Activated naive CD4-positive, alpha-beta T cell treated with anti-CD3 and anti-CD28 coated beads, Interleukin-2, amount 10 ng/mL, durations not matched to agents 7 days and 5 days (primary cell): ENCODE results near the gene OSTN.
"Not testable (repeated sequence)": the region's sequence is repeated elsewhere in the genome, so short reads cannot be mapped to it uniquely, and the experiment has no call there.

Experiments used
- CTCF ChIA-PET: fragments of 350-600 bp; sonication (Branson Sonifier 250); formaldehyde crosslinking; loops from one replicate; lab custom pipeline; 2021; ENCODE audit warnings: antibody characterized with exemption; lab: Charles Lee
- DNase-seq: peaks from one replicate; pipeline ENCODE4 v3.0.0-alpha.2; 2020
- H3K27ac Mint-ChIP-seq: one replicate; pipeline ENCODE4 v1.8.0; 2021; ENCODE audit warnings: mild to moderate bottlenecking, moderate library complexity, mixed read lengths
- H3K27me3 Mint-ChIP-seq: one replicate; pipeline ENCODE4 v1.8.0; 2021; ENCODE audit warnings: mild to moderate bottlenecking, mixed read lengths
- H3K36me3 Mint-ChIP-seq: one replicate; pipeline ENCODE4 v1.8.0; 2021; ENCODE audit warnings: mixed read lengths
- H3K4me1 Mint-ChIP-seq: one replicate; pipeline ENCODE4 v1.8.0; 2021; ENCODE audit warnings: mixed read lengths
- H3K4me3 Mint-ChIP-seq: one replicate; pipeline ENCODE4 v1.8.0; 2021; ENCODE audit warnings: mild to moderate bottlenecking, moderate library complexity, mixed read lengths
- H3K9me3 Mint-ChIP-seq: one replicate; pipeline ENCODE4 v1.8.0; 2021; ENCODE audit warnings: mixed read lengths

OSTN gene, protein sequence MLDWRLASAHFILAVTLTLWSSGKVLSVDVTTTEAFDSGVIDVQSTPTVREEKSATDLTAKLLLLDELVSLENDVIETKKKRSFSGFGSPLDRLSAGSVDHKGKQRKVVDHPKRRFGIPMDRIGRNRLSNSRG

DNA sequence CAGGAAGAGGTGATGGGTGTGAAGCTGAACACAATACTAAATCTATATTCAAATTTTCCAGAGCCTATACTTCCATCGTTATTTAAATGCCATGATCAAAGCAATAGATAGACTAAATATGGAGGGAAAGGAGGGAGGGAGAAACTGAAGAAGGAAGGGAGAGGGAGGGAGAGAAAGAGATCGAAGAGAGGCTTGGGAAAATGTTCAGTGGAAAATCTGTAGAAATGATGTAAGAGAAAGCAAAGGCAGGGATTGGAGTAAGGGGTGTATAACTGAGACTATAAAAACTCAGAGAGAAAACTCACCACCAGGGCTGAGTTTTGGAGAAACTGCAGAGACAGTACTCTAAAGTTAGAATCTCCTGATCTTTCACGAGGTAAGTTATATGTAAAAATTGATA, at the start of gene OSTN:
OSTN (plus strand) TSS at position 310 of the 400 bp plus-strand sequence. CDS start 13,292 bp downstream, outside the sequence.
- H3K4me1 Mint-ChIP-seq: no peaks in the 10 kb centered on the region
- CTCF ChIA-PET: no interaction called here
- no peaks in the 10 kb centered on the region for H3K27me3 Mint-ChIP-seq
- no peak within 1 kb of the TSS for H3K4me3 Mint-ChIP-seq
- no peaks in the 10 kb centered on the region for H3K9me3 Mint-ChIP-seq
- H3K27ac Mint-ChIP-seq: no peak within 1 kb of the TSS
- no peak for DNase-seq
- no peaks in the 10 kb centered on the region for H3K36me3 Mint-ChIP-seq

GRCh38 chr3:191151653-191152052, 47.4 kb upstream of the OSTN start:
- no peaks in the 10 kb centered on the region for H3K4me1 Mint-ChIP-seq
- no peak overlapping the region for H3K4me3 Mint-ChIP-seq
- no peaks in the 10 kb centered on the region for H3K36me3 Mint-ChIP-seq
- CTCF ChIA-PET: no interaction called here
- H3K27me3 Mint-ChIP-seq: no peaks in the 10 kb centered on the region
- H3K27ac Mint-ChIP-seq: no peak overlapping the region
- H3K9me3 Mint-ChIP-seq: peaks cover 12% of the 10 kb centered on the region
- DNase-seq: no peak

DNA sequence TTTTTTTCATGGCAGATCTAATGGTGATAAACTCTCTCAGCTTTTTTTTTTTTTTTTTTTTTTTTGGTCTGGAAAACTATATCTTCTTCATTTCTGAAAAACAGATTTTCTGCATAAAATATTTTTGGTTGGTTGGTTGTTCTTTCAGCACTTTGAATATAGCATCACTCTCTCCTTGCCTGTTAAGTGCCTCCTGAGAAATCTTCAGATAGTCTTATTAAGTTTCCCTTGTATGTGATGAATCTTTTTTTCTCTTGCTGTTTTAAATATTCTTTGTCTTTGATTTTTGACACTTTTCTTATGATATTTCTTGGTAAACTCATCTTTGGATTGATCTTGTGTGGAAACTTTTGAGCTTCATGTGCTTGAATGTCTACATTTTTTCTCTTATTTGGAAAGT, 44.2 kb upstream of the OSTN start:
- Mint-ChIP-seq H3K27ac (no peak overlapping the region), H3K4me1 (no peaks in the 10 kb centered on the region), H3K9me3 (peaks cover 12% of the 10 kb centered on the region), H3K27me3 (no peaks in the 10 kb centered on the region), H3K36me3 (no peaks in the 10 kb centered on the region), H3K4me3 (no peak overlapping the region)
- no peak for DNase-seq
- CTCF ChIA-PET: no interaction called here

DNA sequence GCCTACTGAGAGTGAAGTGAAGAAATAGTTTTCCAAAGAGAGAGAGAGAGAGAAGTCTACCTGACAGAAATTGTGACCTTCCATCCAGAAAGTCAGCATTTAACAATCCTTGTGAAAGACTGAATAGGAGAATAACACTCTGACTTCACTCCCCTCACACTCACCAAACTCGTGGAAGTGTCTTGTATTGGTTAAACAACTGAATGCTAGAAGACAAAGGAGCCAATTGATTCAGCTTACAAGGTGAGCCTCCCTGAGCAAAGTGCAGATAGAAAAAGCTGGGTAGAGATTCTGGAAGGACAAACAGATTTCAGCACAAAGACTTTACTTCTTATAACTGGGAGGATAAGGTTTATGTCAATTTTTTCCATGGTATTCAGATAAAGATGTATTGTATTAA, 40.8 kb upstream of the OSTN start:
- no peak for DNase-seq
- H3K27ac Mint-ChIP-seq: no peak overlapping the region
- CTCF ChIA-PET: no interaction called here
- H3K4me3 Mint-ChIP-seq: no peak overlapping the region
- no peaks in the 10 kb centered on the region for H3K36me3 Mint-ChIP-seq
- no peaks in the 10 kb centered on the region for H3K4me1 Mint-ChIP-seq
- H3K27me3 Mint-ChIP-seq: no peaks in the 10 kb centered on the region
- H3K9me3 Mint-ChIP-seq: peaks cover 15% of the 10 kb centered on the region

DNA sequence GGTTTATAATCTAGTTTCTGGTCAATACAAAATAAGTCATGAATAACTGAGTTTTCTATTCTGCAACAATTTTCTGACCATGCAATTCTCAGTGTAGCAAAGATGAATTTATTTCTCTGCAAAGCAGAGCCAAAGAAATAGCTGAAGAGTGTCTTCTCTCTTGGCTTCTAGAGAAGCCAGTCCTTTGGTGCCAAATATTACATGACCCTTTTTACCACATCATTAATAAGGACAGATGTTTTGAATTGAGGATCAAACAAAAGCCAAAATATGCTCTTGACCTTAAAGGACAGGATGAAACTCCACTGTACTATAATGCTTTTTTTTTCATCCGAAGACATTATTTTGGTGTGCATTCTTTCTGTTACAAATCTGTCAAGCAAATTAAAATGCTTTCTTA, 40.2 kb upstream of the OSTN start:
- CTCF ChIA-PET: no interaction called here
- Mint-ChIP-seq H3K36me3 (no peaks in the 10 kb centered on the region), H3K9me3 (peaks cover 13% of the 10 kb centered on the region), H3K4me1 (no peaks in the 10 kb centered on the region), H3K27ac (no peak overlapping the region), H3K4me3 (no peak overlapping the region), H3K27me3 (no peaks in the 10 kb centered on the region)
- DNase-seq: no peak

DNA sequence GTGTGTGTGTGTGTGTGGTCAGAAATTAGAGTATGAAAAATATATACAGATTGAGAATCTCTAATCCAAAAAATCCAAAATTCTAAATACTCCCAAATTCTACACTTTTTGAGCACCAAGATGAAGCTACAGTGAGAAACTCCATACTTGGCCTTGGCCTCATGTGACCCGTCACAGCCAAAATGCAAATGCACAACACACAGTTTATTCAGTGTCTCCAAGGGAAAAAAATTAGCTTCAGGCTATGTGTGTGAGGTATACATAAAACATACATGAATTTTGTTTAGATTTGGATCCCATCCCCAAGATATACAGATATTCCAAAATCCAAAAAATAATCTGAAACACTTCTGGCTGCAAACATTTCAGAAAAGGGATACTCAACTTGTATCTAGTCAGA, 33.2 kb upstream of the OSTN start:
- CTCF ChIA-PET: no interaction called here
- H3K4me1 Mint-ChIP-seq: no peaks in the 10 kb centered on the region
- H3K27me3 Mint-ChIP-seq: no peaks in the 10 kb centered on the region
- DNase-seq: no peak
- H3K4me3 Mint-ChIP-seq: no peak overlapping the region
- peaks cover 3% of the 10 kb centered on the region for H3K9me3 Mint-ChIP-seq
- H3K36me3 Mint-ChIP-seq: no peaks in the 10 kb centered on the region
- H3K27ac Mint-ChIP-seq: no peak overlapping the region

GRCh38 chr3:191166368-191166767, 32.7 kb upstream of the OSTN start:
- no peaks in the 10 kb centered on the region for H3K27me3 Mint-ChIP-seq
- no peaks in the 10 kb centered on the region for H3K36me3 Mint-ChIP-seq
- no peak overlapping the region for H3K27ac Mint-ChIP-seq
- peaks cover 3% of the 10 kb centered on the region for H3K9me3 Mint-ChIP-seq
- CTCF ChIA-PET: no interaction called here
- H3K4me3 Mint-ChIP-seq: no peak overlapping the region
- DNase-seq: no peak
- H3K4me1 Mint-ChIP-seq: no peaks in the 10 kb centered on the region

- no peaks in the 10 kb centered on the region for H3K27me3 Mint-ChIP-seq
- H3K9me3 Mint-ChIP-seq: peaks cover 3% of the 10 kb centered on the region
- H3K36me3 Mint-ChIP-seq: no peaks in the 10 kb centered on the region
- no peak overlapping the region for H3K27ac Mint-ChIP-seq
- CTCF ChIA-PET: no interaction called here
- H3K4me3 Mint-ChIP-seq: no peak overlapping the region
- DNase-seq: no peak
- no peaks in the 10 kb centered on the region for H3K4me1 Mint-ChIP-seq
Observed at GRCh38 chr3:191169566-191169965, 29.5 kb upstream of the OSTN start.

GRCh38 chr3:191170097-191170496, 28.9 kb upstream of the OSTN start:
- H3K4me1 Mint-ChIP-seq: no peaks in the 10 kb centered on the region
- H3K27me3 Mint-ChIP-seq: no peaks in the 10 kb centered on the region
- no peak for DNase-seq
- H3K9me3 Mint-ChIP-seq: peaks cover 3% of the 10 kb centered on the region
- no peaks in the 10 kb centered on the region for H3K36me3 Mint-ChIP-seq
- no peak overlapping the region for H3K4me3 Mint-ChIP-seq
- CTCF ChIA-PET: no interaction called here
- no peak overlapping the region for H3K27ac Mint-ChIP-seq

DNA sequence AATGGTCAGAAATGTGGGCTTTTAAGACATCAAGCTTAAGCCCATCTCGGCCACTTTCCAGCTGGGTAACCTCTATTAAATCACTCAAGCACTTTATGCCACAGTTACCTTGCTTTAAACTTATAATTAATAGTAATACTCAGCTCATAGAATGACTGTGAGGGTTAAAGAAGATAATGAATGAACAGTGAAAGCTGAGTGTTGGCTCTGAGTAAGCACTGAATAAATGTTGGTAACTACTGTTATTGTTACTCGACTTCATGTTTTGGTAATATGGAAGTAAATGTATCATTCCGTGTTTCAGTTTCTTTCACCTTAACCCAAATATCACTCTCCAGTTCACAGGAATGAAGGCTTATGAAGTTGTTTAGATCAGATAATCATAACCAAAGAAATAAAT, 23.9 kb upstream of the OSTN start:
- no peaks in the 10 kb centered on the region for H3K36me3 Mint-ChIP-seq
- H3K27me3 Mint-ChIP-seq: no peaks in the 10 kb centered on the region
- H3K9me3 Mint-ChIP-seq: no peaks in the 10 kb centered on the region
- no peak for DNase-seq
- CTCF ChIA-PET: no interaction called here
- no peak overlapping the region for H3K27ac Mint-ChIP-seq
- no peak overlapping the region for H3K4me3 Mint-ChIP-seq
- no peaks in the 10 kb centered on the region for H3K4me1 Mint-ChIP-seq

GRCh38 chr3:191176038-191176785, 22.8 kb upstream of the OSTN start:
- CTCF ChIA-PET: no interaction called here

DNA sequence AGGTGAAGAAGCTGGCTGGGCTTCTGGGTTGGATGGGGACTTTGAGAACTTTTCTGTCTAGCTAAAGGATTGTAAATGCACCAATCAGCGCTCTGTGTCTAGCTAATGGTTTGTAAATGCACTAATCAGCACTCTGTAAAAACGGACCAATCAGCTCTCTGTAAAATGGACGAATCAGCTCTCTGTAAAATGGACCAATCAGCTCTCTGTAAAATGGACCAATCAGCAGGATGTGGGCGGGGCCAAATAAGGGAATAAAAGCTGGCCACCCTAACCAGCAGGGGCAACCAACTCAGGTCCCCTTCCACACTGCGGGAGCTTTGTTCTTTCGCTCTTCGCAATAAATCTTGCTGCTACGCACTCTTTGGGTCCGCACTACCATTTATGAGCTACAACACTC, 13.7 kb upstream of the OSTN start:
- H3K9me3 Mint-ChIP-seq: peaks cover 16% of the 10 kb centered on the region
- DNase-seq, H3K4me1 Mint-ChIP-seq, CTCF ChIA-PET, H3K4me3 Mint-ChIP-seq, H3K36me3 Mint-ChIP-seq, H3K27ac Mint-ChIP-seq, H3K27me3 Mint-ChIP-seq: not testable (repeated sequence)

More at GRCh38 chr3:191176038-191176785, 22.8 kb upstream of the OSTN start:
- H3K4me1 Mint-ChIP-seq: no peaks in the 10 kb centered on the region
- no peaks in the 10 kb centered on the region for H3K9me3 Mint-ChIP-seq
- no peaks in the 10 kb centered on the region for H3K36me3 Mint-ChIP-seq
- no peak for DNase-seq
- H3K4me3 Mint-ChIP-seq: no peak overlapping the region
- H3K27ac Mint-ChIP-seq: no peak overlapping the region
- no peaks in the 10 kb centered on the region for H3K27me3 Mint-ChIP-seq

- H3K27me3 Mint-ChIP-seq, DNase-seq, H3K4me1 Mint-ChIP-seq, H3K36me3 Mint-ChIP-seq, H3K4me3 Mint-ChIP-seq, H3K27ac Mint-ChIP-seq, CTCF ChIA-PET: not testable (repeated sequence)
- H3K9me3 Mint-ChIP-seq: peaks cover 24% of the 10 kb centered on the region
Observed at GRCh38 chr3:191188246-191188645, 10.8 kb upstream of the OSTN start.

- peaks cover 17% of the 10 kb centered on the region for H3K9me3 Mint-ChIP-seq
- DNase-seq, H3K4me1 Mint-ChIP-seq, H3K27ac Mint-ChIP-seq, H3K4me3 Mint-ChIP-seq, H3K27me3 Mint-ChIP-seq, H3K36me3 Mint-ChIP-seq, CTCF ChIA-PET: not testable (repeated sequence)
Observed at GRCh38 chr3:191192270-191192669, 6.8 kb upstream of the OSTN start.

GRCh38 chr3:191192941-191193340, 6.1 kb upstream of the OSTN start:
- H3K36me3 Mint-ChIP-seq: no peaks in the 10 kb centered on the region
- H3K4me3 Mint-ChIP-seq: no peak overlapping the region
- no peak for DNase-seq
- no peaks in the 10 kb centered on the region for H3K27me3 Mint-ChIP-seq
- peaks cover 11% of the 10 kb centered on the region for H3K9me3 Mint-ChIP-seq
- no peak overlapping the region for H3K27ac Mint-ChIP-seq
- H3K4me1 Mint-ChIP-seq: no peaks in the 10 kb centered on the region
- CTCF ChIA-PET: no interaction called here
